Heart left ventricle (tissue), 13 donors: Measurements from ENCODE around the gene SUPT6H.

Experiments used
- CTCF ChIP-seq, 12 donors: fragments of 200-600 bp; sonication (generic) in 4 of 12; IDR thresholded peaks; one replicate each; pipeline versions ENCODE4 v1.5.0 to v1.8.0; 2018 to 2022; ENCODE audit warnings: antibody characterized with exemption in 12 of 12, mild to moderate bottlenecking in 5 of 12
- POLR2A ChIP-seq, 2 donors: fragments of 450-650 bp; IDR thresholded peaks; one replicate each; pipeline ENCODE4 v1.6.1; 2017; ENCODE audit warnings: antibody characterized with exemption in 2 of 2, mild to moderate bottlenecking in 2 of 2, moderate library complexity in 2 of 2
- donor health status: ischemic (EF 13 %, LVEDD 7.1; RV severe dilation, severe dysfunction).
- donor health status: DM: no; HTN: yes; CAD: no.
- donor health status: DM: no; HTN: no; CAD: no.
- donor health status: ischemic (EF 25% LVEDD 6.9; RV normal size, moderate dysfunction).
- donor health status: ischemic (EF 25% LVEDD 5.7; RV mildly dilated, moderate dysfunction).
- donor health status: ischemic (EF 35%, LVEDD 5.7; RV mildly dilated, moderate dysfunction).
- donor health status: nonischemic (EF 11% LVEDD 7.7; RV severe dilation, severe dysfunction).
- donor health status: DM: yes; HTN: yes; CAD: no.
- donor health status: PGD.
- donor health status: ischemic (EF 29% LVEDD 5.4; RV normal size, mild dysfunction).
- donor health status: nonischemic (EF 23%, LVEDD 6.1; RV moderate dilation, normal function).

- no peak for TF ChIP-seq CTCF (IDR thresholded peaks at IDR 0.05)
- TF ChIP-seq POLR2A (IDR thresholded peaks at IDR 0.05): no peak
Observed at GRCh38 chr17:28667870-28668269, 5.9 kb downstream of the SUPT6H start.
